ENCODE data around the gene TFF1.

The TFF1 gene

GRCh38 chr21:42376338-42376982, 10.1 kb upstream of the TFF1 start:
- Histone ChIP-seq H3K79me2 (ENCODE audit: low read length) (no peaks in the 10 kb centered on the region), H3K27ac (ENCODE audit: low read length) (no peak overlapping the region), H3K4me3 (ENCODE audit: low read length) (no peak overlapping the region), H3K4me1 (ENCODE audit: low read length) (no peaks in the 10 kb centered on the region), H2AFZ (ENCODE audit: low read length) (no peak overlapping the region), H3K36me3 (replicated peaks; ENCODE audit: insufficient read depth, low read length) (no peaks in the 10 kb centered on the region), H3K27me3 (replicated peaks; ENCODE audit: insufficient read depth, low read length) (peaks cover 99% of the 10 kb centered on the region), H4K20me1 (ENCODE audit: insufficient read depth, low read length) (no peaks in the 10 kb centered on the region), H3K9ac (ENCODE audit: low read length) (no peak overlapping the region), H3K4me2 (ENCODE audit: low read depth, low read length) (no peak overlapping the region), H3K9me3 (replicated peaks; ENCODE audit: insufficient read depth, low read length) (no peaks in the 10 kb centered on the region), H3K9me2 (replicated peaks; ENCODE audit: insufficient read depth, low read length) (no peaks in the 10 kb centered on the region), H3F3A (ENCODE audit: insufficient read depth, low read length) (no peaks in the 10 kb centered on the region)
- TF ChIP-seq CTCF (IDR thresholded peaks at IDR 0.05; ENCODE audit: low read length) (peak; percentile 75), EZH2 (optimal IDR thresholded peaks at IDR 0.05; ENCODE audit: low read depth, low read length) (peak; percentile 42), EZH2phosphoT487 (IDR thresholded peaks at IDR 0.05; ENCODE audit: low read length) (no peak)
- DNase-seq = peak; percentile 52

- no peak for DNase-seq
- H3K4me3 ChIP-seq (ENCODE audit: low read length) = no peak overlapping the region
- no peaks in the 10 kb centered on the region for H3K36me3 ChIP-seq (replicated peaks; ENCODE audit: insufficient read depth, low read length)
- H3K4me1 ChIP-seq (ENCODE audit: low read length) = no peaks in the 10 kb centered on the region
- H3K27me3 ChIP-seq (replicated peaks; ENCODE audit: insufficient read depth, low read length) = peaks cover 99% of the 10 kb centered on the region
- H3K27ac ChIP-seq (ENCODE audit: low read length) = no peak overlapping the region
- H3F3A ChIP-seq (ENCODE audit: insufficient read depth, low read length) = no peaks in the 10 kb centered on the region
- no peak overlapping the region for H3K4me2 ChIP-seq (ENCODE audit: low read depth, low read length)
- TF ChIP-seq EZH2phosphoT487 (IDR thresholded peaks at IDR 0.05; ENCODE audit: low read length) (no peak), EZH2 (optimal IDR thresholded peaks at IDR 0.05; ENCODE audit: low read depth, low read length) (no peak), CTCF (IDR thresholded peaks at IDR 0.05; ENCODE audit: low read length) (no peak)
- H3K9me2 ChIP-seq (replicated peaks; ENCODE audit: insufficient read depth, low read length) = no peaks in the 10 kb centered on the region
- H3K79me2 ChIP-seq (ENCODE audit: low read length) = no peaks in the 10 kb centered on the region
- no peaks in the 10 kb centered on the region for H4K20me1 ChIP-seq (ENCODE audit: insufficient read depth, low read length)
- H3K9me3 ChIP-seq (replicated peaks; ENCODE audit: insufficient read depth, low read length) = no peaks in the 10 kb centered on the region
- no peak overlapping the region for H3K9ac ChIP-seq (ENCODE audit: low read length)
- no peak overlapping the region for H2AFZ ChIP-seq (ENCODE audit: low read length)
Measured at GRCh38 chr21:42375966-42376337, 9.6 kb upstream of the TFF1 start.

- Histone ChIP-seq H2AFZ (ENCODE audit: low read length) (no peak overlapping the region), H3K9ac (ENCODE audit: low read length) (no peak overlapping the region), H3K4me3 (ENCODE audit: low read length) (no peak overlapping the region), H3K79me2 (ENCODE audit: low read length) (no peaks in the 10 kb centered on the region), H3F3A (ENCODE audit: insufficient read depth, low read length) (no peaks in the 10 kb centered on the region), H3K27ac (ENCODE audit: low read length) (no peak overlapping the region), H3K4me2 (ENCODE audit: low read depth, low read length) (no peak overlapping the region), H3K9me2 (replicated peaks; ENCODE audit: insufficient read depth, low read length) (no peaks in the 10 kb centered on the region), H3K4me1 (ENCODE audit: low read length) (no peaks in the 10 kb centered on the region), H3K27me3 (replicated peaks; ENCODE audit: insufficient read depth, low read length) (peaks cover 99% of the 10 kb centered on the region), H3K9me3 (replicated peaks; ENCODE audit: insufficient read depth, low read length) (no peaks in the 10 kb centered on the region), H4K20me1 (ENCODE audit: insufficient read depth, low read length) (no peaks in the 10 kb centered on the region), H3K36me3 (replicated peaks; ENCODE audit: insufficient read depth, low read length) (no peaks in the 10 kb centered on the region)
- TF ChIP-seq EZH2 (optimal IDR thresholded peaks at IDR 0.05; ENCODE audit: low read depth, low read length) (no peak), EZH2phosphoT487 (IDR thresholded peaks at IDR 0.05; ENCODE audit: low read length) (no peak), CTCF (IDR thresholded peaks at IDR 0.05; ENCODE audit: low read length) (no peak)
- no peak for DNase-seq
Measured at GRCh38 chr21:42375506-42375905, 9.2 kb upstream of the TFF1 start.
